Fibroblast of lung (primary cell): ENCODE results near the gene NAA15. TPM values are rescaled to one million over a fixed set of nuclear protein-coding genes. Genes with fewer than 3 reads are reported as not detected.
"Not testable (repeated sequence)": the region's sequence is repeated elsewhere in the genome, so short reads cannot be mapped to it uniquely, and the experiment has no call there.

Experiments
- DNase-seq, 2 donors: peaks; one replicate each; pipeline versions ENCODE4 v3.0.0 to v3.0.0-alpha.2; 2010; ENCODE audit warnings: low read depth in 2 of 2
- H2AFZ ChIP-seq: 2 replicates; pipeline ENCODE4 v1.5.1; 2012; ENCODE audit warnings: low read length, control low read depth, inconsistent platforms
- H3K27ac ChIP-seq: 2 replicates; pipeline ENCODE4 v1.5.1; 2011; ENCODE audit warnings: low read length, control low read depth; ENCODE audit not compliant: insufficient read depth
- H3K27me3 ChIP-seq: 2 replicates; pipeline ENCODE4 v1.5.1; 2011; ENCODE audit warnings: mild to moderate bottlenecking, low read length; ENCODE audit not compliant: control insufficient read depth, insufficient read depth
- H3K36me3 ChIP-seq: 2 replicates; pipeline ENCODE4 v1.5.1; 2011; ENCODE audit warnings: low read length; ENCODE audit not compliant: control insufficient read depth, insufficient read depth
- H3K4me1 ChIP-seq: 2 replicates; pipeline ENCODE4 v1.5.1; 2011; ENCODE audit warnings: low read length; ENCODE audit not compliant: control insufficient read depth, insufficient read depth; ENCODE audit errors: extremely low read depth
- H3K4me2 ChIP-seq: 2 replicates; pipeline ENCODE4 v1.5.1; 2011; ENCODE audit warnings: low read length, control low read depth; ENCODE audit not compliant: insufficient read depth; ENCODE audit errors: extremely low read depth
- H3K4me3 ChIP-seq, 4 experiments: fragments of 200-600 bp in 1 of 4; sonication (generic) in 1 of 4; replicated peaks in 1 of 4; 2 replicates each; pipeline ENCODE4 v1.5.1; 2011 to 2016; ENCODE audit warnings: low read length in 4 of 4, low read depth in 3 of 4, mild to moderate bottlenecking in 3 of 4, control low read depth in 2 of 4, inconsistent platforms in 1 of 4, mixed read lengths in 1 of 4; ENCODE audit not compliant: insufficient read depth in 1 of 4; ENCODE audit errors: control extremely low read depth in 1 of 4
- H3K79me2 ChIP-seq: 2 replicates; pipeline ENCODE4 v1.5.1; 2012; ENCODE audit warnings: mild to moderate bottlenecking, low read length, inconsistent platforms; ENCODE audit not compliant: control insufficient read depth, insufficient read depth
- H3K9ac ChIP-seq: 2 replicates; pipeline ENCODE4 v1.5.1; 2011; ENCODE audit warnings: mild to moderate bottlenecking, low read length, control low read depth; ENCODE audit not compliant: insufficient read depth
- H3K9me3 ChIP-seq: 2 replicates; pipeline ENCODE4 v1.5.1; 2012; ENCODE audit warnings: low read depth, low read length; ENCODE audit not compliant: control insufficient read depth, insufficient read depth
- H4K20me1 ChIP-seq: 2 replicates; pipeline ENCODE4 v1.5.1; 2011; ENCODE audit warnings: low read length; ENCODE audit not compliant: control insufficient read depth, insufficient read depth; ENCODE audit errors: extremely low read depth
- EZH2 ChIP-seq: IDR thresholded peaks from 2 replicates; pipeline ENCODE4 v1.5.1; 2012; ENCODE audit warnings: low read length, control low read depth, mild to moderate bottlenecking; ENCODE audit errors: missing control alignments
- polyA plus RNA-seq, 2 donors: library from polyadenylated mRNA; depleted of rRNA in 1 of 2; stranded (reverse) in 1 of 2; unstranded in 1 of 2; fragments of >200 nt; gene quantifications; 2 replicates each; pipeline ENCODE4 v1.2.1, GENCODE V29; 2011 to 2012; ENCODE audit warnings: missing spikeins in 1 of 2
- total RNA-seq: library from RNA; depleted of rRNA; stranded (reverse); fragments of >200 nt; gene quantifications from 2 replicates; pipeline ENCODE4 v1.2.1, GENCODE V29; 2014
- TF ChIP-seq, protein P1 (sequence below), 2 donors: IDR thresholded peaks in 1 of 2; conservative IDR thresholded peaks in 1 of 2; 1 replicate in 1 of 2; 2 replicates in 1 of 2; pipeline ENCODE4 v1.5.1; 2011 to 2012; ENCODE audit warnings: low read length in 2 of 2, control low read depth in 1 of 2, inconsistent platforms in 1 of 2, low read depth in 1 of 2, mild to moderate bottlenecking in 1 of 2

NAA15 gene
- total and polyA plus RNA-seq, 2 donors (not counting 1 experiment from before 2014, with no cell fraction given): 25.4 to 28.9 TPM

DNA sequence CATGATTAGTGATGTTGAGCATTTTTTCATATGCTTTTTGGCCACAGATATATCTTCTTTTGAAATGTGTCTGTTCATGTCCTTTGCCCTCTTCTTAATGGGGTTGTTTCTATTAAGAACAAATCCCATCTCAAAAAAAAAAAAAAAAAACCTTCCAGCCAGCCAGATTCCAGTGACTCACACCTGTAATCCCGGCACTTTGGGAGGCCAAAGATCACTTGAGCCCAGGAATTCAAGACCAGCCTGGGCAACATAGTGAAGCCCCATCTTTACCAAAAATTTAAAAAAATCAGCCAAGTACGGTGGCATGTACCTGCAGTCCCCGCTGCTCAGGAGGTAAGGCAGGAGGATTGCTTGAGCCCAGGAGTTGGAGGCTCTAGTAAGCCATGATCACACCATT, 157.7 kb downstream of the NAA15 start:
- H3K79me2 ChIP-seq: peaks cover 42% of the 10 kb centered on the region
- H4K20me1 ChIP-seq: no peaks in the 10 kb centered on the region
- peaks cover 2% of the 10 kb centered on the region for H3K4me1 ChIP-seq
- TF ChIP-seq, protein P1, sequence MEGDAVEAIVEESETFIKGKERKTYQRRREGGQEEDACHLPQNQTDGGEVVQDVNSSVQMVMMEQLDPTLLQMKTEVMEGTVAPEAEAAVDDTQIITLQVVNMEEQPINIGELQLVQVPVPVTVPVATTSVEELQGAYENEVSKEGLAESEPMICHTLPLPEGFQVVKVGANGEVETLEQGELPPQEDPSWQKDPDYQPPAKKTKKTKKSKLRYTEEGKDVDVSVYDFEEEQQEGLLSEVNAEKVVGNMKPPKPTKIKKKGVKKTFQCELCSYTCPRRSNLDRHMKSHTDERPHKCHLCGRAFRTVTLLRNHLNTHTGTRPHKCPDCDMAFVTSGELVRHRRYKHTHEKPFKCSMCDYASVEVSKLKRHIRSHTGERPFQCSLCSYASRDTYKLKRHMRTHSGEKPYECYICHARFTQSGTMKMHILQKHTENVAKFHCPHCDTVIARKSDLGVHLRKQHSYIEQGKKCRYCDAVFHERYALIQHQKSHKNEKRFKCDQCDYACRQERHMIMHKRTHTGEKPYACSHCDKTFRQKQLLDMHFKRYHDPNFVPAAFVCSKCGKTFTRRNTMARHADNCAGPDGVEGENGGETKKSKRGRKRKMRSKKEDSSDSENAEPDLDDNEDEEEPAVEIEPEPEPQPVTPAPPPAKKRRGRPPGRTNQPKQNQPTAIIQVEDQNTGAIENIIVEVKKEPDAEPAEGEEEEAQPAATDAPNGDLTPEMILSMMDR (conservative IDR thresholded peaks at IDR 0.05 in 1 of 2, IDR thresholded peaks at IDR 0.05 in 1 of 2; ENCODE audit: low read depth in 1 of 2, low read length in 2 of 2): no peak
- TF ChIP-seq EZH2: no peak
- H3K36me3 ChIP-seq: no peaks in the 10 kb centered on the region
- no peak overlapping the region for H3K4me3 ChIP-seq
- no peak overlapping the region for H3K4me2 ChIP-seq
- no peaks in the 10 kb centered on the region for H3K9me3 ChIP-seq
- no peak overlapping the region for H3K9ac ChIP-seq
- H2AFZ ChIP-seq: no peak overlapping the region
- no peaks in the 10 kb centered on the region for H3K27me3 ChIP-seq
- DNase-seq: peak in 1 of 2 donors; percentile 36
- H3K27ac ChIP-seq: no peak overlapping the region

DNA sequence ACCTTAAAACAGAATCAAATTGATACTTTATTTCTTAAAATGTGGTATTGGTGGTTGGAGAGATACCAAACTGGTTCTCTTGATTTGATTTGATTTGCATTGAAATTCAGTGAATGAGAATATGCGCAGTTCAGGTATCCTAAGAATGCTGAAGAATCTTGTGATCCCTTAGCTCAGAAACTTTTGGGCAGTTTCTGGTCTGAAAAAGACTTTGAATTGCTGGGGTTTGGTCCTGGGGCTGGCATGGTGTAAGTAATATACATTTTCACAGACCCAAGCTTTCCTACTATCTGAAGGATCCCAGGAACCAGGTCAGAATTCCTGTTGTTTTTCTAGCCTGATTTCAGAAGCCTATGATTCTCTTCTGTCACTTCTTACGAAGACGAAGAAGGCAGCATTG, 159.3 kb downstream of the NAA15 start:
- H3K36me3 ChIP-seq: no peaks in the 10 kb centered on the region
- no peak overlapping the region for H3K4me3 ChIP-seq
- DNase-seq: no peak
- no peak overlapping the region for H3K27ac ChIP-seq
- no peak overlapping the region for H3K4me2 ChIP-seq
- peaks cover 28% of the 10 kb centered on the region for H3K79me2 ChIP-seq
- no peak overlapping the region for H2AFZ ChIP-seq
- no peaks in the 10 kb centered on the region for H4K20me1 ChIP-seq
- H3K9ac ChIP-seq: no peak overlapping the region
- no peaks in the 10 kb centered on the region for H3K27me3 ChIP-seq
- no peaks in the 10 kb centered on the region for H3K4me1 ChIP-seq
- TF ChIP-seq, protein P1 (conservative IDR thresholded peaks at IDR 0.05 in 1 of 2, IDR thresholded peaks at IDR 0.05 in 1 of 2; ENCODE audit: low read depth in 1 of 2, low read length in 2 of 2): no peak
- no peak for TF ChIP-seq EZH2
- H3K9me3 ChIP-seq: no peaks in the 10 kb centered on the region

DNA sequence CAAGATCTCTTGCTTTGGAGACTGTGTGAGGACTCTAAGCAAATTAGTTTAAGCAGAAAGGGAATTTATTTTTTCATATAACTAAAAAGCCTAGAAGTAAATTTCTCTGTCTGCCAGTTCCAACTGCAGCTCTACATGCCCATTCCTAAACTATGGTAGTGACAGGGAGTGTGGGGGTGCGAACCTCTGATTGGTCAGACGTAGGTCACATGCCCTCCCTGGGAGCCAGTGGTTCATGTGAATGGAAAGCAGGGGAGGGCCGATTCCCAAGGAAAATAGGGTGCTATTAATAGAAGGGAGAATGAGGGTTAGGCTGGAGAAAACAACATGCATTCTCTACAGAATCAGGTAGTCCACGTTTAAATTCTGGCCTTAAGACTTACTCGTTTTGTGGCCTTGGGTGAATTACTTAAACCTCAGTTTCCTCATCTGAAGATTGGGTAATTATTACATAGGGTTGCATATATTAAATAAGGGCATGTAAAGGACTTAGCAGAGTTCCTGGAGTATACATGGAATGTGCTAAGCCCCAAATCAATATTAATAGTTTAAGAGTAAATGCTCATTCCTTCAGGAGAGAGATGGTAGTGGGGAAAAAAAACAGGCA, 159.8 kb downstream of the NAA15 start:
- no peak overlapping the region for H3K27ac ChIP-seq
- no peaks in the 10 kb centered on the region for H4K20me1 ChIP-seq
- H3K4me3 ChIP-seq: no peak overlapping the region
- H3K36me3 ChIP-seq: no peaks in the 10 kb centered on the region
- no peaks in the 10 kb centered on the region for H3K4me1 ChIP-seq
- H3K79me2 ChIP-seq: peaks cover 25% of the 10 kb centered on the region
- H3K9ac ChIP-seq: no peak overlapping the region
- no peaks in the 10 kb centered on the region for H3K9me3 ChIP-seq
- no peak overlapping the region for H2AFZ ChIP-seq
- H3K27me3 ChIP-seq: no peaks in the 10 kb centered on the region
- no peak for DNase-seq
- TF ChIP-seq EZH2: no peak
- TF ChIP-seq, protein P1 (conservative IDR thresholded peaks at IDR 0.05 in 1 of 2, IDR thresholded peaks at IDR 0.05 in 1 of 2; ENCODE audit: low read depth in 1 of 2, low read length in 2 of 2): no peak
- H3K4me2 ChIP-seq: no peak overlapping the region

DNA sequence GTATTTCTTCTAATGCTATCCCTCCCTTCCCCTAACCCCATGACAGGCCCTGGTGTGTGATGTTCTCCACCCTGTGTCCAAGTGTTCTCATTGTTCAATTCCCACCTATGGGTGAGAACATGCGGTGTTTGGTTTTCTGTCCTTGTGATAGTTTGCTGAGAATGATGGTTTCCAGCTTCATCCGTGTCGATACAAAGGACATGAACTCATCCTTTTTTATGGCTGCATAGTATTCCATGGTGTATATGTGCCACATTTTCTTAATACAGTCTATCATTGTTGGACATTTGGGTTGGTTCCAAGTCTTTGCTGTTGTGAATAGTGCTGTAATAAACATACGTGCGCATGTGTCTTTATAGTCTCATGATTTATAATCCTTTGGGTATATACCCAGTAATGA, 163.2 kb downstream of the NAA15 start:
- not testable (repeated sequence) for H3K4me2 ChIP-seq, H3K36me3 ChIP-seq, H3K4me3 ChIP-seq, H3K9ac ChIP-seq, H3K9me3 ChIP-seq, H3K4me1 ChIP-seq, H3K79me2 ChIP-seq, H4K20me1 ChIP-seq, H3K27me3 ChIP-seq, H3K27ac ChIP-seq, H2AFZ ChIP-seq, DNase-seq
